IPS DF 6.9 (cell line): ENCODE data around the gene ENKUR.
"Not testable (repeated sequence)": the region's sequence is repeated elsewhere in the genome, so short reads cannot be mapped to it uniquely, and the experiment has no call there.

Experiments used
- DNase-seq: peaks from one replicate; pipeline ENCODE4 v3.0.0-alpha.2; 2013; ENCODE audit warnings: low read depth, low spot score
- H3K27ac ChIP-seq: one replicate; pipeline ENCODE4 v1.5.1; 2013; ENCODE audit warnings: low read length, control low read depth
- H3K27me3 ChIP-seq: 2 replicates; pipeline ENCODE4 v1.6.1; 2013; ENCODE audit warnings: mild to moderate bottlenecking, low read length; ENCODE audit not compliant: control insufficient read depth, insufficient read depth
- H3K36me3 ChIP-seq: 2 replicates; pipeline ENCODE4 v1.6.1; 2013; ENCODE audit warnings: low read length; ENCODE audit not compliant: control insufficient read depth, insufficient read depth
- H3K4me1 ChIP-seq: 2 replicates; pipeline ENCODE4 v1.6.1; 2013; ENCODE audit warnings: low read length; ENCODE audit not compliant: control insufficient read depth, insufficient read depth
- H3K4me3 ChIP-seq: 2 replicates; pipeline ENCODE4 v1.5.1; 2013; ENCODE audit warnings: mild to moderate bottlenecking, low read length
- H3K9me3 ChIP-seq: 2 replicates; pipeline ENCODE4 v1.6.1; 2013; ENCODE audit warnings: low read length, inconsistent platforms; ENCODE audit not compliant: control insufficient read depth, insufficient read depth
- WGBS: extraction: QIAGEN DNeasy Blood & Tissue Kit; methylation state at CpG from one replicate; pipeline ENCODE4 v1.1.7; 2013; ENCODE audit warnings: mixed read lengths, missing lambda C conversion rate; ENCODE audit not compliant: insufficient read length, insufficient coverage; 5-methylcytosine and 5-hydroxymethylcytosine counted together

ENKUR gene

GRCh38 chr10:25026463-25026862 lies 10.5 kb upstream of the ENKUR start:
- H3K36me3 ChIP-seq = no peaks in the 10 kb centered on the region
- no peaks in the 10 kb centered on the region for H3K9me3 ChIP-seq
- no CpG with 5 or more reads among the region's 1 CpG for WGBS
- H3K4me3 ChIP-seq = no peak overlapping the region
- no peaks in the 10 kb centered on the region for H3K4me1 ChIP-seq
- no peak for DNase-seq
- H3K27me3 ChIP-seq = no peaks in the 10 kb centered on the region
- H3K27ac ChIP-seq = no peak overlapping the region

- no peak for DNase-seq
Observed at GRCh38 chr10:25024528-25024927, 8.6 kb upstream of the ENKUR start.

GRCh38 chr10:25023278-25023677 lies 7.3 kb upstream of the ENKUR start:
- DNase-seq = no peak
- Histone ChIP-seq H3K4me3 (no peak overlapping the region), H3K36me3 (no peaks in the 10 kb centered on the region), H3K9me3 (no peaks in the 10 kb centered on the region), H3K4me1 (no peaks in the 10 kb centered on the region), H3K27ac (no peak overlapping the region), H3K27me3 (no peaks in the 10 kb centered on the region)
- no CpG with 5 or more reads among the region's 3 CpGs for WGBS

More at GRCh38 chr10:25024528-25024927, 8.6 kb upstream of the ENKUR start:
- H3K4me3 ChIP-seq = no peak overlapping the region
- H3K9me3 ChIP-seq = no peaks in the 10 kb centered on the region
- H3K36me3 ChIP-seq = no peaks in the 10 kb centered on the region
- H3K27ac ChIP-seq = no peak overlapping the region
- no peaks in the 10 kb centered on the region for H3K4me1 ChIP-seq
- WGBS = no CpG with 5 or more reads among the region's 8 CpGs
- H3K27me3 ChIP-seq = no peaks in the 10 kb centered on the region

- no peaks in the 10 kb centered on the region for H3K36me3 ChIP-seq
- DNase-seq = no peak
- WGBS = no CpG with 5 or more reads among the region's 3 CpGs
Observed at GRCh38 chr10:25018703-25019102, 2.7 kb upstream of the ENKUR start.

GRCh38 chr10:25017661-25018060 lies 1.7 kb upstream of the ENKUR start:
- no CpG with 5 or more reads among the region's 6 CpGs for WGBS
- DNase-seq = no peak
- no peak overlapping the region for H3K27ac ChIP-seq

More at GRCh38 chr10:25018703-25019102, 2.7 kb upstream of the ENKUR start:
- Histone ChIP-seq H3K9me3 (no peaks in the 10 kb centered on the region), H3K4me3 (no peak overlapping the region), H3K27ac (no peak overlapping the region), H3K4me1 (no peaks in the 10 kb centered on the region), H3K27me3 (no peaks in the 10 kb centered on the region)

GRCh38 chr10:25017154-25017590 lies 1.2 kb upstream of the ENKUR start:
- WGBS = no CpG with 5 or more reads among the region's 10 CpGs
- H3K4me3 ChIP-seq = peak overlapping the region; percentile 62; the same call in 1 of the 2 replicates
- no peak for DNase-seq
- H3K27me3 ChIP-seq = no peaks in the 10 kb centered on the region
- no peaks in the 10 kb centered on the region for H3K9me3 ChIP-seq
- no peaks in the 10 kb centered on the region for H3K36me3 ChIP-seq
- H3K4me1 ChIP-seq = no peaks in the 10 kb centered on the region
- H3K27ac ChIP-seq = no peak overlapping the region

More at GRCh38 chr10:25017661-25018060, 1.7 kb upstream of the ENKUR start:
- H3K4me3 ChIP-seq = no peak overlapping the region
- H3K27me3 ChIP-seq = no peaks in the 10 kb centered on the region
- H3K36me3 ChIP-seq = no peaks in the 10 kb centered on the region
- H3K9me3 ChIP-seq = no peaks in the 10 kb centered on the region
- no peaks in the 10 kb centered on the region for H3K4me1 ChIP-seq

GRCh38 chr10:25016376-25017153 lies 607 bp upstream of the ENKUR start, which contains the start of gene THNSL1:
TSS of gene THNSL1 (plus strand) at chr10:25016612. CDS start at chr10:25023224, 6,612 bp downstream.
- peak; percentile 96 for DNase-seq
- Histone ChIP-seq H3K4me3 (peak within 1 kb of the TSS; percentile 62; the same call in 1 of the 2 replicates), H3K36me3 (no peaks in the 10 kb centered on the region), H3K27me3 (no peaks in the 10 kb centered on the region), H3K4me1 (no peaks in the 10 kb centered on the region), H3K27ac (no peak within 1 kb of the TSS), H3K9me3 (no peaks in the 10 kb centered on the region)
- no CpG with 5 or more reads among the region's 69 CpGs for WGBS

GRCh38 chr10:25014579-25014978 lies 1.4 kb downstream of the ENKUR start:
- H3K27ac ChIP-seq = no peak overlapping the region
- H3K27me3 ChIP-seq = no peaks in the 10 kb centered on the region
- no peaks in the 10 kb centered on the region for H3K4me1 ChIP-seq
- H3K4me3 ChIP-seq = no peak overlapping the region
- DNase-seq = no peak
- H3K9me3 ChIP-seq = no peaks in the 10 kb centered on the region
- H3K36me3 ChIP-seq = no peaks in the 10 kb centered on the region

GRCh38 chr10:25011591-25011990 lies 4.4 kb downstream of the ENKUR start:
- not testable (repeated sequence) for H3K27ac ChIP-seq, H3K9me3 ChIP-seq, H3K4me3 ChIP-seq, H3K36me3 ChIP-seq, H3K4me1 ChIP-seq, DNase-seq, H3K27me3 ChIP-seq
- WGBS = no CpG with 5 or more reads among the region's 2 CpGs

- H3K4me3 ChIP-seq = no peak overlapping the region
- no peak for DNase-seq
- H3K9me3 ChIP-seq = no peaks in the 10 kb centered on the region
- H3K27me3 ChIP-seq = no peaks in the 10 kb centered on the region
- no CpG with 5 or more reads among the region's 3 CpGs for WGBS
- no peaks in the 10 kb centered on the region for H3K36me3 ChIP-seq
- H3K4me1 ChIP-seq = no peaks in the 10 kb centered on the region
- H3K27ac ChIP-seq = no peak overlapping the region
Observed at GRCh38 chr10:24998044-24998443, 17.9 kb downstream of the ENKUR start.

- no peaks in the 10 kb centered on the region for H3K36me3 ChIP-seq
- H3K27me3 ChIP-seq = no peaks in the 10 kb centered on the region
Observed at GRCh38 chr10:24995072-24995471, 20.9 kb downstream of the ENKUR start.

More at GRCh38 chr10:24995072-24995471, 20.9 kb downstream of the ENKUR start:
- DNase-seq = no peak
- Histone ChIP-seq H3K9me3 (no peaks in the 10 kb centered on the region), H3K27ac (no peak overlapping the region), H3K4me1 (no peaks in the 10 kb centered on the region), H3K4me3 (no peak overlapping the region)
